ENCODE measurements around the gene CHDH. TPM values are rescaled to one million over a fixed set of nuclear protein-coding genes. Genes with fewer than 3 reads are reported as not detected.

The CHDH gene
- total and polyA plus RNA-seq, 2 donors (not counting 1 experiment from before 2014, with no cell fraction given), result 0.03 to 0.37 TPM

GRCh38 chr3:53809764-53810400 is 36.3 kb downstream of the CHDH start:
- Histone ChIP-seq H3K27ac (ENCODE audit: low read length in 2 of 2) (no peak overlapping the region), H3K4me2 (replicated peaks; ENCODE audit: low read depth, low read length, poor library complexity, severe bottlenecking) (no peak overlapping the region), H3K4me1 (ENCODE audit: control insufficient read depth in 2 of 2, insufficient read depth in 2 of 2, low read length in 2 of 2) (no peaks in the 10 kb centered on the region), H3K9me3 (ENCODE audit: control extremely low read depth in 1 of 3, control insufficient read depth in 2 of 3, insufficient read depth in 1 of 3, low read length in 2 of 3) (no peaks in the 10 kb centered on the region), H3K79me2 (ENCODE audit: control insufficient read depth, insufficient read depth, low read length) (no peaks in the 10 kb centered on the region), H3K4me3 (ENCODE audit: control extremely low read depth in 1 of 5, extremely low read depth in 1 of 5, insufficient read depth in 1 of 5, low read depth in 2 of 5, low read length in 4 of 5) (no peak overlapping the region), H3K27me3 (replicated peaks in 1 of 4; ENCODE audit: control extremely low read depth in 1 of 4, control insufficient read depth in 3 of 4, insufficient read depth in 4 of 4, low read length in 3 of 4) (no peaks in the 10 kb centered on the region), H3K36me3 (replicated peaks in 1 of 2; ENCODE audit: control extremely low read depth in 1 of 2, control insufficient read depth in 1 of 2, extremely low read depth in 1 of 2, insufficient read depth in 2 of 2, low read length in 1 of 2) (no peaks in the 10 kb centered on the region), H4K20me1 (ENCODE audit: control insufficient read depth, insufficient read depth, low read length, poor library complexity, severe bottlenecking) (no peaks in the 10 kb centered on the region), H2AFZ (ENCODE audit: insufficient read depth, low read depth, low read length, poor library complexity, severe bottlenecking) (no peak overlapping the region), H3K9ac (ENCODE audit: low read length) (no peak overlapping the region)
- no peak for TF ChIP-seq CTCF (IDR thresholded peaks at IDR 0.05)
- no peak for TF ChIP-seq EZH2 (IDR thresholded peaks at IDR 0.05; ENCODE audit: borderline replicate concordance, insufficient read depth, low read depth, low read length, poor library complexity, severe bottlenecking)
- ChIA-PET CTCF (no interaction called here), POLR2A (no interaction called here)
- no peak for DNase-seq
- Mint-ChIP-seq H3K4me1 (no peaks in the 10 kb centered on the region), H3K27ac (no peak overlapping the region), H3K9me3 (ENCODE audit: insufficient read depth) (no peaks in the 10 kb centered on the region), H3K4me3 (no peak overlapping the region), H3K27me3 (peaks cover 2% of the 10 kb centered on the region)
- 95% methylated on average over 28 of the region's 28 CpGs for WGBS (ENCODE audit: insufficient coverage)
- no peak for ATAC-seq (ENCODE audit: low read depth)
- intact Hi-C loops (cut with micrococcal nuclease), result no loop called here

DNA sequence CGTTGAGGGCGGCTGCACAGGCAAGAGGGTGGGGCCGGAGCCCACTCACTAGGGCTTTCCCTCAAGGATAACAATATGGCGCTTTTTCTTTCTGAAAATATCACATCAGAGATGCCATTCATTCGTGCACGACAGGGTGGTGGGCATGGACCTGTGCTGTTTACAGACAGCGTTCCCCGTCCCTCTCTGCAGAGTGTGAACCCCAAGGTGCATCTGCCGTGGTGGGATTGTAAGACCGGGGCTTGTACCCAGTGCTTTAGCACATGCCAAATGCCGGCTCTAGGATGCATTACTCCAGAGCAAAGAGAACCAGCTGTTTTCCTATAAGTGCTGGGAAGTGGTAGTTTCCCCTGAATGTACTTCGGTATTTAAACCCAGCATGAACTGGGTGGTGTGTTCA is 37.0 kb downstream of the CHDH start:
- no peak overlapping the region for H3K4me3 Mint-ChIP-seq
- H3K4me2 ChIP-seq (replicated peaks; ENCODE audit: low read depth, low read length, poor library complexity, severe bottlenecking), result no peak overlapping the region
- ATAC-seq (ENCODE audit: low read depth) (no peak), DNase-seq (no peak)
- peaks cover 2% of the 10 kb centered on the region for H3K27me3 Mint-ChIP-seq
- intact Hi-C loops (cut with micrococcal nuclease), result no loop called here
- H3K27ac ChIP-seq (ENCODE audit: low read length in 2 of 2), result no peak overlapping the region
- H3K27ac Mint-ChIP-seq, result no peak overlapping the region
- H2AFZ ChIP-seq (ENCODE audit: insufficient read depth, low read depth, low read length, poor library complexity, severe bottlenecking), result no peak overlapping the region
- H3K36me3 ChIP-seq (replicated peaks in 1 of 2; ENCODE audit: control extremely low read depth in 1 of 2, control insufficient read depth in 1 of 2, extremely low read depth in 1 of 2, insufficient read depth in 2 of 2, low read length in 1 of 2), result no peaks in the 10 kb centered on the region
- WGBS (ENCODE audit: insufficient coverage), result 93% methylated on average over 12 of the region's 12 CpGs
- no peak for TF ChIP-seq EZH2 (IDR thresholded peaks at IDR 0.05; ENCODE audit: borderline replicate concordance, insufficient read depth, low read depth, low read length, poor library complexity, severe bottlenecking)
- no peak for TF ChIP-seq CTCF (IDR thresholded peaks at IDR 0.05)
- ChIA-PET POLR2A (no interaction called here), CTCF (no interaction called here)
- no peaks in the 10 kb centered on the region for H3K4me1 Mint-ChIP-seq
- no peaks in the 10 kb centered on the region for H3K9me3 Mint-ChIP-seq (ENCODE audit: insufficient read depth)
- H3K79me2 ChIP-seq (ENCODE audit: control insufficient read depth, insufficient read depth, low read length), result no peaks in the 10 kb centered on the region
- H3K27me3 ChIP-seq (replicated peaks in 1 of 4; ENCODE audit: control extremely low read depth in 1 of 4, control insufficient read depth in 3 of 4, insufficient read depth in 4 of 4, low read length in 3 of 4), result no peaks in the 10 kb centered on the region
- no peaks in the 10 kb centered on the region for H4K20me1 ChIP-seq (ENCODE audit: control insufficient read depth, insufficient read depth, low read length, poor library complexity, severe bottlenecking)
- no peaks in the 10 kb centered on the region for H3K9me3 ChIP-seq (ENCODE audit: control extremely low read depth in 1 of 3, control insufficient read depth in 2 of 3, insufficient read depth in 1 of 3, low read length in 2 of 3)
- no peak overlapping the region for H3K9ac ChIP-seq (ENCODE audit: low read length)
- H3K4me1 ChIP-seq (ENCODE audit: control insufficient read depth in 2 of 2, insufficient read depth in 2 of 2, low read length in 2 of 2), result no peaks in the 10 kb centered on the region
- no peak overlapping the region for H3K4me3 ChIP-seq (ENCODE audit: control extremely low read depth in 1 of 5, extremely low read depth in 1 of 5, insufficient read depth in 1 of 5, low read depth in 2 of 5, low read length in 4 of 5)

Data from B cell (primary cell).